Measurements from ENCODE around the gene RAPGEF5. TPM values are rescaled to one million over a fixed set of nuclear protein-coding genes. Genes with fewer than 3 reads are reported as not detected.

RAPGEF5 gene
- total and polyA plus RNA-seq, 4 donors: 16.1 to 308 (median 61.4) TPM

DNA sequence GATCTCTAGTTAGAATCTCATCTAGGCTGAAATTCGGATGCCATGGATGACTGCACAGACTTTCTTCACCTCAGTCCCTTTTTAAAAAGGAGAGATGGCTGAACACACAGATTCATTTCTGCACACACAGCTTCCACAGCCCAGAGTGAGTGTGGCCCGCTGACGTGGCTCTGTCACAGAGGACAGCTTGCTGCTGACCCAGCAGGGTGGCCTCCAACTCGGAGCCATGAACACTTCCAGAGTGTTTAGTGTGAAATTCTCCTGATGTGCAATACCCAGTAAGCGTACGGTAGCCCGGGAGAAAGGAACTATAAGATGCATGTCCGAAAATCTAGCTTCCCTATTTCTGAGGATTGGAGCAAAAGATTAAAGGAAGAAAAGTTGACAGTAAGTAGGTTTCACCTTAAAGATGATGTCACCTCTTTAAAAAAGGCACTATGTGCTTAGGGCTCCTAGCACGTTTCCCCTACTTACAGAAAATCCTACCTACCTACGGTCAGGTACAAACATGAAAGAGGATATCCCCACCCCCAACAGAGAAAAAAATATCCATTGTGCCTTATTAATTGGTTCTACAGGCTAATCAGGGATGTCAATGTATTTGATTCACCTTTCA lies 162.2 kb downstream of the RAPGEF5 start:
- peaks cover 0 to 20% (median 4%) of the 10 kb centered on the region in 4 donors for H3K36me3 ChIP-seq (ENCODE audit: control insufficient read depth in 4 of 4, insufficient read depth in 4 of 4, low read length in 4 of 4)
- peaks cover 0 to 15% (median 6%) of the 10 kb centered on the region in 5 donors for H3K4me1 ChIP-seq (ENCODE audit: control insufficient read depth in 5 of 5, insufficient read depth in 5 of 5, low read length in 5 of 5)
- H3K9me3 ChIP-seq (ENCODE audit: control insufficient read depth in 4 of 4, insufficient read depth in 3 of 4, low read length in 3 of 4): no peaks in the 10 kb centered on the region
- H3K4me3 ChIP-seq: no peak overlapping the region
- H3K9ac ChIP-seq (ENCODE audit: insufficient read depth in 1 of 2, low read length in 2 of 2): no peak overlapping the region
- peaks cover 0 to 5% (median 0%) of the 10 kb centered on the region in 3 donors for H3K27me3 ChIP-seq (ENCODE audit: control insufficient read depth in 3 of 3, insufficient read depth in 3 of 3, low read length in 2 of 3)
- DNase-seq (no peak), ATAC-seq (ENCODE audit: insufficient read depth, low FRiP score) (no peak)
- 82 to 83% methylated on average over 10 of the region's 10 CpGs for WGBS, 2 donors
- H3K27ac ChIP-seq (ENCODE audit: low read depth in 1 of 2, low read length in 1 of 2): no peak overlapping the region
- TF ChIP-seq, protein P1, sequence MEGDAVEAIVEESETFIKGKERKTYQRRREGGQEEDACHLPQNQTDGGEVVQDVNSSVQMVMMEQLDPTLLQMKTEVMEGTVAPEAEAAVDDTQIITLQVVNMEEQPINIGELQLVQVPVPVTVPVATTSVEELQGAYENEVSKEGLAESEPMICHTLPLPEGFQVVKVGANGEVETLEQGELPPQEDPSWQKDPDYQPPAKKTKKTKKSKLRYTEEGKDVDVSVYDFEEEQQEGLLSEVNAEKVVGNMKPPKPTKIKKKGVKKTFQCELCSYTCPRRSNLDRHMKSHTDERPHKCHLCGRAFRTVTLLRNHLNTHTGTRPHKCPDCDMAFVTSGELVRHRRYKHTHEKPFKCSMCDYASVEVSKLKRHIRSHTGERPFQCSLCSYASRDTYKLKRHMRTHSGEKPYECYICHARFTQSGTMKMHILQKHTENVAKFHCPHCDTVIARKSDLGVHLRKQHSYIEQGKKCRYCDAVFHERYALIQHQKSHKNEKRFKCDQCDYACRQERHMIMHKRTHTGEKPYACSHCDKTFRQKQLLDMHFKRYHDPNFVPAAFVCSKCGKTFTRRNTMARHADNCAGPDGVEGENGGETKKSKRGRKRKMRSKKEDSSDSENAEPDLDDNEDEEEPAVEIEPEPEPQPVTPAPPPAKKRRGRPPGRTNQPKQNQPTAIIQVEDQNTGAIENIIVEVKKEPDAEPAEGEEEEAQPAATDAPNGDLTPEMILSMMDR (IDR thresholded peaks at IDR 0.05; ENCODE audit: control extremely low read depth, extremely low read depth): no peak

DNA sequence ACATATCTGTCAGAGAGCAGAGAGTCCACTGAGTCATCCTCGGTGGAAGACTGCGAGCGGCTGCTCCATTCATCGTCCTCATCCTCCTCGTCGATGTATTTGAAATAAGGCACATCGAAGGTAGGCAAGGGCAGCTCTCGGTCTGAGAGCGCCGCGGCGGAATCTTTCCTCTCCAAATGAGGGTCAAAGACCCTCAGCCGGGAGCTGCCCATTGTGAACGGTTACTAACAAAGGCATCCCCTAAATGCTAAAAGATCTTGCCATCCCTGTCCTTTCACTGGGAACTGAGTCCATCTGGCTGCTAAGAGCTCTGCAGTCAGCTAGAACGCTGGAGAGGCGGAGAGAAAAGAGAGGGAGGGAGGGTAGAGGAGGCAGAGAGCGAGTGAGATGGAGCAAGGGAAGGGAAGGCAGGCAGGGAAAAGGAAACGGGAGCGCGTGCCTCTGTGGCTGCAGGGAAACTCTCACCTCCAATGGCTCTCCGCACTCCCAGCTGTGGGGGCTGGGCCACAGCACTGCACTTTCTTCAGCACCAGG lies 163.4 kb downstream of the RAPGEF5 start:
- DNase-seq: peak; percentile 28 to 72 (median 55)
- Histone ChIP-seq H3K4me1 (ENCODE audit: control insufficient read depth in 5 of 5, insufficient read depth in 5 of 5, low read length in 5 of 5) (peaks cover 0 to 15% (median 1%) of the 10 kb centered on the region in 5 donors), H3K9ac (ENCODE audit: insufficient read depth in 1 of 2, low read length in 2 of 2) (no peak overlapping the region), H3K27ac (ENCODE audit: low read depth in 1 of 2, low read length in 1 of 2) (no peak overlapping the region), H3K4me3 (no peak overlapping the region), H3K9me3 (ENCODE audit: control insufficient read depth in 4 of 4, insufficient read depth in 3 of 4, low read length in 3 of 4) (no peaks in the 10 kb centered on the region), H3K36me3 (ENCODE audit: control insufficient read depth in 4 of 4, insufficient read depth in 4 of 4, low read length in 4 of 4) (peaks cover 0 to 21% (median 4%) of the 10 kb centered on the region in 4 donors), H3K27me3 (ENCODE audit: control insufficient read depth in 3 of 3, insufficient read depth in 3 of 3, low read length in 2 of 3) (peaks cover 0 to 5% (median 0%) of the 10 kb centered on the region in 3 donors)
- TF ChIP-seq, protein P1 (IDR thresholded peaks at IDR 0.05; ENCODE audit: control extremely low read depth, extremely low read depth): no peak
- ATAC-seq (ENCODE audit: insufficient read depth, low FRiP score): no peak
- WGBS, 2 donors: 69 to 77% methylated on average over 21 of the region's 21 CpGs

DNA sequence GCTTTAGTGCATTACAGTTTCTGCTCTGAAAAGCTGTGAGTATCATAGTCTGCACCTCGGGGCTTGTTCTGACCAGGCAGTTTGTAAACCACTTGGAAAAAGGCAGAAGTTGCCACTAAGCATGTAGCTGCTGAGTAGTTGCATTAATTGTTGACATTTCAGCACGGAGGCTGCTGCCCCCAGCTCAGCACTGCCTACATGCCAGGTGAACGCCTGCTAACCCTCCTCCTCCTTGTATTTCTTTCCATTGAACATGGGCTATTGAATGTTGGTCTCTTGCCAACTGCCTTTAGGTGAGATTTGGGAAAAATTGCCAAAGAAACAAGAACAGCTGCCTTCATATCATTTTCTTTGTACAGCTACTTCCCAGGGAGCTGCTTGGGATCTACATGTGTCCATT lies 164.2 kb downstream of the RAPGEF5 start:
- Histone ChIP-seq H3K27me3 (ENCODE audit: control insufficient read depth in 3 of 3, insufficient read depth in 3 of 3, low read length in 2 of 3) (peaks cover 0 to 5% (median 0%) of the 10 kb centered on the region in 3 donors), H3K9ac (ENCODE audit: insufficient read depth in 1 of 2, low read length in 2 of 2) (no peak overlapping the region), H3K4me1 (ENCODE audit: control insufficient read depth in 5 of 5, insufficient read depth in 5 of 5, low read length in 5 of 5) (peaks cover 0 to 15% (median 1%) of the 10 kb centered on the region in 5 donors), H3K9me3 (ENCODE audit: control insufficient read depth in 4 of 4, insufficient read depth in 3 of 4, low read length in 3 of 4) (no peaks in the 10 kb centered on the region), H3K4me3 (no peak overlapping the region), H3K36me3 (ENCODE audit: control insufficient read depth in 4 of 4, insufficient read depth in 4 of 4, low read length in 4 of 4) (peaks cover 0 to 22% (median 5%) of the 10 kb centered on the region in 4 donors), H3K27ac (ENCODE audit: low read depth in 1 of 2, low read length in 1 of 2) (no peak overlapping the region)
- ATAC-seq (ENCODE audit: insufficient read depth, low FRiP score): no peak
- 57 to 73% methylated on average over 3 of the region's 3 CpGs for WGBS, 2 donors
- TF ChIP-seq, protein P1 (IDR thresholded peaks at IDR 0.05; ENCODE audit: control extremely low read depth, extremely low read depth): no peak
- peak in 1 of 3 donors; percentile 15 for DNase-seq

All from lung (tissue), 12 donors.